Stimulated activated CD4-positive, alpha-beta T cell treated with anti-CD3 and anti-CD28 coated beads, Interleukin-1b, Interleukin-23, amount 100 ng/mL, for 24 hours (primary cell): Measurements from ENCODE around the gene GIMAP1.
"Not testable (repeated sequence)": the region's sequence is repeated elsewhere in the genome, so short reads cannot be mapped to it uniquely, and the experiment has no call there.

Source experiments
- DNase-seq, 4 experiments: peaks; one replicate each; pipeline ENCODE4 v3.0.0-alpha.2; 2020; ENCODE audit warnings: low read depth in 4 of 4, low spot score in 1 of 4

The GIMAP1 gene

DNA sequence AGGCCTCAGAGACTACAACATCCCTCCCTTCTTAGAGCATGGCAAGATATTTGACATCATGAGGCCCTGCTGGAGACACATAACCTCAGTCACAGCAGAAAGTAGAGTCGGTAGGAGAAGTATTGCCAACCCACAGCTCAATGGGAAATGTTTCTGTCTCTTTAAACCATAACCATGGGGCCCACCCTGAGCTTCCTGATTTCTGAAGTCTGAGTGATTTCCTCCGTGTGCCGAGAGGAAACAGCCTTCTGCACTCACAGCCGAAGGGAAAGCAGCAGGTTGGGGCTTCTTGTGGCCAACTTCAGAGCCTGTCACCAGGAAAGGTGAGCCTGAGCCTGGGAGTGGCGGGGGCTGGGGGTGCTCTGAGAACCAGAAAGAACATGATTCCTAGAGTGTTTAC, at the start of gene GIMAP1:
GIMAP1 (plus strand) TSS at position 246 of the 400 bp plus-strand sequence. CDS start 2,435 bp downstream, outside the sequence.
- DNase-seq = peak in 1 of 4 experiments; percentile 61

DNA sequence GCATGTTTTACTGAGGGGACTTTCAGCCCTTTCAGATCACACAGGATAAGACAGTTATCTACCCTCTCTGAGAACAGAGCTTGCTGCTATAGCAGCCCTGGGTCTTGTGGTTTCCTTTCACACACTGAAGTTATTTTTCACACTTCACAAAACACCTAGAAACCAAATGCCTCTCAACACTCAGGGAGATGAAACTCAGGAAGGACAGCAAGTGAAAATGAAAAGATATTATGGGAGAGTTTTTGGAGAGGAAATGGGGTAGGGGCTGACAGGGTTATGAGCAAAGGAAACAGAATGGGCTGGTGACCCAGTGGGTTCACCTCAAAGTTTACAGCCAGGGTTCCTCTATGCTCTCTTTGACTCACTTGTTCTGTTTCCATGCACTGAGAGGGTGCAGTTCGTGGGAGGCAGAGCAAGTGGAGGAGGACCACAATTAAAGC, 47.9 kb upstream of the GIMAP1 start:
- peak in 1 of 4 experiments; percentile 51 for DNase-seq

DNA sequence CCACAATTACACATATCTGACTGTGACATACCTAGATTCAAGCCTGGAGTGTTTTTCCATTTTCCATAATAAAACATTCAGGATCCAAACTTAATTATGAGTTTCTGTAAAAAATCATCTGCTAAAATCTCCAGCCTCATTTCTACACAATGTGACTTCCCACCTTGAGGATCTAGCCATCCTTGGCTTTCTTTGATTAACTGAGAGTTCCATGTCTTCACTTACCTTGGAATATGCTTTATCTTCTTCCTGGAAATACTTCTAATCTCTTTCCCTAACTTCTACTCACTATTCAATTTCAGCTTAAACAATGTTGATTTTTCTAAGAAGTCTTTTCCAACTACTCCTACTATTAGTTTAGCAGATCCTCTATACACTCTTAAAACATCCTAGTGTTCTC, 47.4 kb upstream of the GIMAP1 start:
- DNase-seq = no peak

DNA sequence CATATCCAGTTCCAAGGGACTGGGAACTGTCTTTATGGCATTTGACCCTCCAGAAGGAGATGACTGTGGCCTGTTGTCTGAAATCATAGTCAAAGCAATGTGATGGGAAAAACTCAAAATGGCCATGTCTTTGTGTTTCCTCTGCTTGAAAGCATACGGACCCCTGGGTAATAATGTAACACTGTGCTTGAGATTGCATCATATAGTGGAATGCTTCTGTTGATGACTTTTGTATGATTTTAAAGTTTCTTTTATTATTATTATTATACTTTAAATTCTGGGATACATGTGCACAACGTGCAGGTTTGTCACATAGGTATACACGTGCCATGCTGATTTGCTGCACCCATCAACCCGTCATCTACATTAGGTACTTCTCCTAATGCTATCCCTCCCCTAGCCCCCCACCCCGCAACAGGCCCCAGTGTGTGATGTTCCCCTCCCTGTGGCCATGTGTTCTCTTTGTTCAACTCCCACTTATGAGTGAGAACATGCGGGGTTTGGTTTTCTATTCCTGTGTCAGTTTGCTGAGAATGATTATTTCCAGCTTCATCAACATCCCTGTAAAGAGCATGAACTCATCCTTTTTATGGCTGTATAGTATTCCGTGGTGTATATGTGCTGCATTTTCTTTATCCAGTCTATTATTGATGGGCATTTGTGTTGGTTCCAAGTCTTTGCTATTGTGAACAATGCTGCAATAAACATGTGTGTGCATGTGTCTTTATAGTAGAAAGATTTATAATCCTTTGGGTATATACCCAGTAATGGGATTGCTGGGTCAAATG, 44.4 kb upstream of the GIMAP1 start:
- DNase-seq = not testable (repeated sequence)

DNA sequence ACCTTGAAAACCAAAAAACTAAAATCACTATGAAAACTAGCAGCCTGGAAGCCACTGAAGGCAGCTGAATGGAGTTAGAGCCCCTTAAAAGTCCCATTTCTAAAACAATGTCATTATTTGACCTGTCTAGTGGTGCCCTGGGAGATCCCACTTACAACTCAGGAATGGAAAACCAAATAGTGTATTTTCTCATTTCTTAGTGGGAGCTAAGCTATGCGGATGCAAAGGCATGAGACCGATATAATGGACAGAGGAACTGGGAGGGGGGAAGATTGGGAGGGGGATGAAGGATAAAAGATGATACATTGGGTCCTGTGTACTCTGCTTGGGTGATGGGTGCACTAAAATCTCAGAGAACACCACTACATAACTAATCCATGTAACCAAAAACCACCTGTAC, 40.7 kb upstream of the GIMAP1 start:
- no peak for DNase-seq

DNA sequence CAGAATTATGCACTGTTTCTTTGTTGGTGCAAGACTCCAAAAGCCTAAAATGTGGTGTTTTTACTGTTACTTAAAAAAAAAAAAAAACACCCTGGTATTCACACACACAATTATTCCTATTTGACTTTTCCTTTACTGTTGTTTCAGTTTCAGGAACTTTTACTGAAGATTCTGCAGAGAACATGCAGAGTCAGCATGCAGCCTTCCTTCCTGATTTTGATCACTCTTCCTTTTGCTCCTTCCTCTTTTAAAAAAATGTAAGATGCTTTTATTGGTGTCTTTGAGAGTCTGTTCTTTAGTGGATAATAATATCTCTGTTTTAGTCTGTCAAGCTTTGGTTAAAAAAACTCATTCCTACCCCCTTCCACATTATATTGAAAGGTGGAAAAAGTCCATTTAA, 40.1 kb upstream of the GIMAP1 start:
- not testable (repeated sequence) for DNase-seq

DNA sequence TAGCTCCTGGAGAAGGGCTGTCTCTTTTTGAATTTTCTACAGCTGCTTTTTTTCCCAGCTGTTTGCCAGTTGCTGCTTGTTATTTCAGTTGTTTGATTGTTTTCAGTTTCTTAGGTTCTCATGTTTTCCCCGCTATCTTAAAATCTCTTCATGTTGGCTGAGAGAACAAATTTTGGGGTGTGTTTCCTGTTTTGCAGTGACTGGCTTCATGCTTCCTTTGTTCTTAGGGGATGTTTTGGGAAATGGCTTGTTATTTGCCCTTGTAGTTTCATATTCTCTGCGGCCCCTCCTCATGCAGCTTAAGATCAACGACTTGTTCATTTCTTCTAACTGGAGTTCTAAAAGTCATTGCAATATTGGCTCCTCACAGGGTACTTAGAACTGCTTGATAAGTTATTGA, 39.6 kb upstream of the GIMAP1 start:
- not testable (repeated sequence) for DNase-seq

DNA sequence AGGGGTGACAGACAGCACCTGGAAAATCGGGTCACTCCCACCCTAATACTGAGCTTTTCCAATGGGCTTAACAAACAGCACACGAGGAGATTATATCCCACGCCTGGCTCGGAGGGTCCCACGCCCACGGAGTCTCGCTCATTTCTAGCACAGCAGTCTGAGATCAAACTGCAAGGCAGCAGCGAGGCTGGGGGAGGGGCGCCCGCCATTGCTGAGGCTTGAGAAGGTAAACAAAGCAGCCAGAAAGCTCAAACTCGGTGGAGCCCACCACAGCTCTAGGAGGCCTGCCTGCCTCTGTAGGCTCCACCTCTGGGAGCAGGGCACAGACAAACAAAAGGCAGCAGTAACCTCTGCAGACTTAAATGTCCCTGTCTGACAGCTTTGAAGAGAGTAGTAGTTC, 37.8 kb upstream of the GIMAP1 start:
- DNase-seq = peak in 1 of 4 experiments; percentile 39

DNA sequence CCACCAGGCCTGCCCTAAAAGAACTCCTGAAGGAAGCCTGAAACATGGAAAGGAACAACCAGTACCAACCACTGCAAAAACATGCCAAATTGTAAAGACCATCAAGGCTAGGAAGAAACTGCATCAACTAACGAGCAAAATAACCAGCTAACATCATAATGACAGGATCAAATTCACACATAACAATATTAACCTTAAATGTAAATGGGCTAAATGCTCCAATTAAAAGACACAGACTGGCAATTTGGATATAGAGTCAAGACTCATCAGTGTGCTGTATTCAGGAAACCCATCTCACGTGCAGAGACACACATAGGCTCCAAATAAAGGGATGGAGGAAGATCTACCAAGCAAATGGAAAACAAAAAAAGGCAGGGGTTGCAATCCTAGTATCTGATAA, 36.0 kb upstream of the GIMAP1 start:
- DNase-seq = not testable (repeated sequence)

DNA sequence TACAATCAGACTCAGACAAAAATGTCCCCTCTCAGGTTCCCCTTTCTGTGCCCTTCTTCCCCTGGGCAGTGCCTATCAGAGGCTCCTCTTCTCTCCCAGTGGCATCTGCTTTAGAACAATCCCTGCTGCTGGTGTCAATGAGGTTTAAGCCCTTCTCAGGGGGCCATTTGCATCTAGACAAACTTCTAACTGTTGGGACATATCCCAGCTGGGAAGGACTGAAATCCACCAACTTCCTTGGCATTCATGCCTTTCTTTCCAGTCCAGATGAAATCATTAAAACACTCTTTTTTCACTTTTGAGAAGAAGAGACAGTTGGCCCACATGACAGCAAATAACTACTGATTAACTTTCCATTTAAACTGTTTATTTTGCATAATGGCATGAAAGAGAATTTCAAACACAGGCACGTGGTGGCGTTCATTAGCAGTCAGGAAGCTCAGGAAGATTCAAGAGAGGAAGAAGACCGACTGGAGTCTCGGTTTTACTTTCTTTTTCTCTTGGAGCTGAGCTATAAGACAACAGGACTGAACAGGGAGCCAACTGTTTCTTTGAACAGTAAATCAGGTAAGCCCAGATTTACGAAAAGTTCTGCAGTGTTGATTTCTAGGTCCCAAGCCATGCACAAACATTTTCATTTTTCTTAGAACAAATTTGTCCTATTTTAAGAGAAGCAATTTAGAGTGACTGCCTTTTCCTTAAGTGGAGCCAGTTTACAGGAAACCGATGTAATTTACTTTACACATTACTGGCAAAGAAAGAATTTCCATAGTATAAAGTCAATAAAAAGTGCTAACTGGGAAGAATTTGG, 31.0 kb upstream of the GIMAP1 start, which contains the start of gene GIMAP2:
GIMAP2 (plus strand) TSS at position 488 of the 811 bp plus-strand sequence. CDS start 1,354 bp downstream, outside the sequence.
- no peak for DNase-seq

DNA sequence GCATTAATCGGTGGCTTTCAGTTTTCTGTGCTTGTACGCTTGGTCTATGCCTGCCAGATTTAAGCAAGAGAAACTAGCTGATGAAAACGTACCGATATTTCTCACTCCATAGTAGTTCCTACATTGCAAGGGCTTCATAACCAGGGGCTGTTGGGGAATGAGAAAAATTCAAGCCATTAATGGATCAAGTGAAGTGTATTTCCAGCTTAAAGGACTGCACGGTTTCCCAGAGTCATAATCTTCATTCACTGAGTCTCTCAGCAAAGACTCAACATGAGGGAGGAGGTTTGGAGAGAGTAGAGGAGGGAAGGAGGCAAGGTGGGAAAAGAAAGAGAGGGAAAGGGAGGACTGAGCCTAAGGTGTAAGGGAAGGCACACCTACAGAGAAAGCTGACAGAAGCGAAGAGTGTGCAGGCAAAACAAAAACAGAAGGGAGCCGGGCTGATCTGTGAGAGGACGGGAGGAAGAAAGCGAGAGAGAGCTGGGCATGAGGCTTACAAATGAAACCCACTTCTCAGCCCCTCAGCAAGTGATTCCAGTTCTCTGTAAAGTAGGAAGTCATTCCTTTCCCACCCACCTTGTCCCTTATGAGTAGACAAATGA, 30.3 kb upstream of the GIMAP1 start:
- DNase-seq = no peak

DNA sequence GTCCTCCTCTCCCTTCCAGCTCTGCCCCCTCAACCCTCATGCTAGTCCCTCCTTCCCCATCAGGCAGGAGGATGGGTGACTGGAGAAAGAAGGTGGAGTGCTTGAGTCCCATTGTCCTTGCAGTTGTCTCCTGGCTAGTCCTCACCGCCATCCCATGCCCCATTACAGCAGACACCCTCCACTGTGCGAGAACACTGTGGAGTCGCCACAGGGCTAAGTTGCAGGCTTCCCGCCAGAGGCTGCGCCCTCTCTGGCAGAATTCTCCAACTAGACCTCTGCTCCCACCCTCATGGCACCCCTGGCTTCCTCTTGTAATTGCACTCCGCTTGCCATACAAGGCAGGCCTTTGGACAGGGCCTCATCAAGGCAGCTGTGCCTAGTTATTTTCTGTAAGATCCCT, 27.8 kb upstream of the GIMAP1 start:
- DNase-seq = no peak

DNA sequence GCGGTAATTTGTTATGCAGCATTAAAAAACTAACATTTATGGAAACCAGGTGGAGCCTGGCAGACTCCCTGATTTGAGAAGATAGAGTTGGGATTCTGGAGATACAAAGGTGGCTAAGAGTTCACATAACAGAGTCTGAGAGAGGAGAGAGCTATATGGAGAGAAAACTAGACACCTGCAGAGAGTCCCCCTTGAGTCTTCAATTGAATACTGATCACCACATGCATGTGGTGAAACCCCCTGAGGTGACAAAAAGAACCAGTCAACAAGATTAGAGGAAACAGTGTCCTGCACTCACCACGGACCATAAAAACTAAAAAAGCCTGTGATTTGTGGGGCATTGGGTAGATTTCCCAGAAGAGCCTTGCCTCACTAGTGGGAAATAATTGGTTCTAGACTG, 20.8 kb upstream of the GIMAP1 start:
- no peak for DNase-seq

DNA sequence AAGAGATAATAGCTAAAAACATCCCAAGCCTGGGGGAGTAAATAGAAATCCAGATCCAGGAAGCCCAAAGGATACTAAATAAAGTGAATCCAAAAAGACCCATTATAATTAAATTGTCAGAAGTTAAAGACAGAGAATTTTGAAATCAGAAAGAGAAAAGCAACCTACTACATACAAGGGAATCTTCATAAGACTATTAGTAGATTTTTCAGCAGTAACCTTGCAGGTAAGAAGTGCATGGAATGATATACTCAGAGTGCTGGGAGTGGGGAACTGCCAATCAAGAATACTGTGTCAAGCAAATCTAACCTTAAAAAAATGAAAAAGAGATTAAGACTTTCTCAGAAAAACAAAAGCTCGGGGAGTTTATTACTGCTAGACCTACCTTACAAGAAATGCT, 13.2 kb upstream of the GIMAP1 start:
- no peak for DNase-seq

DNA sequence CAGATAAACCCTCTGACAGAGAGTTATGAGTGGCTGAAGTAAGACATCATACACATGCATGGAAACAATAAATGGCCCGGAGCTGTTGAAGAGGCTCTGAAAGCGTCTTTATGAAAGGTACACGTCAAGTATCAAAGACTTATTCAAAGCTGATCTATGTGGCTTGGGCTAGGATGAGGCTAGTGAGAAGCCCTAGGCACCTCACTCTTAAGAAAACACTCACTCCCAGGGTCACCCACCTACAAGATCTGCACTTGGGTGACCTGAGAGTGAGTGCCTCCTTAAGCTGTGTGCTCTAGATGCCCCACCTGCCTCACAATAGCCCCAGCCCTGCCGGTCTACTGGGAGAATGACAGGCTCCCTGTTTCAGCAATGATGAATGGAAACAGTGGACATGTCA, 1.1 kb upstream of the GIMAP1 start:
- DNase-seq = no peak

DNA sequence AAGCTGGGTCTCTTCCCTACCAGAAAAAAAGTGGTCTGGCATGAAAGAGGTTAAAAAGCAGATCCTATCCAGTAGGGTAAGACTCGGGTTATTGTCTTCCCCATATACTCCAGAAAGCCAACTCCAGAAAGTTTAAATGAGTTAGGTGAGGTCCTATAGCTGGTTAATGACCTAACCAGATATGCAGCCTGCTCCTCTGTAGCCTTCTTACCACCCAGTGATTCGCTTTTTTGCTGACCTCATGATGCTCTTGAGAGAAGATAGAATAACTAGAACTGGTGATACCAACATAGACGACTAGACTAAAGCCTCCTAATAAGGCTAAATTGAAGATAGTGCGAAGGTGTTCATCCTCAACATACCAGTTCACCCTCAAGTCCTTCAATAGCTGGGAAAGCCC, 675 bp upstream of the GIMAP1 start:
- no peak for DNase-seq

DNA sequence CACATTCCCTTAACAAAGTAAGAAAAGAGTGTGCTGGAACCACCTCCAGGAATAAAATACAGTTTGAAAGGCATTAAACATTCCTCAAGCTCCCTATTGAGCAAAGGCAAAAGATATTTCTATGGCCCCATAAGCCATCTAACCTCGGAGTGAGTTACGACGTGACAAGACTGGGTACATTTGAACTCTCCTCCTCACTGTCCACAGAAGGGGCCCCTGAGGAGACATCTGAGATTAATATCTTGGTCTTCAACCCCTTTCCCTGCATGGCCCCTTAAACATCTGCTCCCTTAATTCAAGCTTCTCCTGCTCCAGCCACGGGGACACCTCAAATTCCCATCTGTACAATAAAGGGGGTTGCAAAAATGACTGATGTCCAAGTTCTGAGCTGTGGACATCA, 526 bp downstream of the GIMAP1 start:
- DNase-seq = no peak

DNA sequence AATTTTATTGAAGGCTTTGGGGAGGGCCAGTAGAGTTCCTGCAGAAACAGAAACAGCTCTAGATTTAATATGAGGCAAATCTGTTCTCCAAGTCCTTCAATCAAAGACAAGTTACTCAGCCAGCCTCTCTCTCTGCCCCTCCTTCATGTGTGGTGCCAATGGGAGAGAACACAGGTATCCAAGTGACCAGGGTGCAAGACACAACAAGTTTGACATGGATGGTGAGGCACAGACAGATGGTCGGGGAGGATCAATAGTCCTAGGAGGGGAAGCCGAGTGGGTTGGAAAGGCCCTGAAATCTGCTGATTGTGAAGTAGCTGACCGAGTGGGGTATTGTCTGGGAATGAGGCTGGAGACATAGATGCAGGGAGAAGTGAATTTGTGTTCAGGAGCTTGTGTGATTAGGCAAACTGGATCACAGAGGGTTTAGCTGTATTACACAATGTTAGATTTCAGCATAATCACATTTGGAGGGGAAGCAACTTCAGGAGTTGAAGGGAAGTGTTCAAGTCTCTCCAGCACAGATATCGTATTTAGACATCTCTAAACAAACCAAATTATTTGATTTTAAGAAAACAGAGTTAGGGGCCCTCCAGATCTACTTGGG, 1.5 kb downstream of the GIMAP1 start:
- DNase-seq = no peak

DNA sequence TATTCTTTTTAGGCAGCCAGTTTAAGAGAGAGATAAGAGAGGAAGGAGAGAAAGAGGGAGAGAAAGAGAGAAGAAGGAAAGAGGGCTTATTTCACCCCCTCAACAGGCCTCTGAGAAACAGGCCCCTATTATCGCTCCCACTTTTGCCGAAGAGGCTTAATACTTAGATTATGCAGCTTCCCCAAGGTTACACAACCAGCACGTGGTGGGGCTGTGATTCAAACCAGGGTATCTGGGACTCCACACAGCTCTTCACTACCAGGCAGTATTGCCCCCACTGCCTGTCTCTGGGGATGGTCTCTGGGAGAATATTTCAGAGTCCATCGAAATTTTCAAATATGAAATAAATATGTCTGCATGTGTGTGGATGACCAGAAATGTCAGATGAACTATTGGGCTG, 3.0 kb downstream of the GIMAP1 start:
- no peak for DNase-seq

DNA sequence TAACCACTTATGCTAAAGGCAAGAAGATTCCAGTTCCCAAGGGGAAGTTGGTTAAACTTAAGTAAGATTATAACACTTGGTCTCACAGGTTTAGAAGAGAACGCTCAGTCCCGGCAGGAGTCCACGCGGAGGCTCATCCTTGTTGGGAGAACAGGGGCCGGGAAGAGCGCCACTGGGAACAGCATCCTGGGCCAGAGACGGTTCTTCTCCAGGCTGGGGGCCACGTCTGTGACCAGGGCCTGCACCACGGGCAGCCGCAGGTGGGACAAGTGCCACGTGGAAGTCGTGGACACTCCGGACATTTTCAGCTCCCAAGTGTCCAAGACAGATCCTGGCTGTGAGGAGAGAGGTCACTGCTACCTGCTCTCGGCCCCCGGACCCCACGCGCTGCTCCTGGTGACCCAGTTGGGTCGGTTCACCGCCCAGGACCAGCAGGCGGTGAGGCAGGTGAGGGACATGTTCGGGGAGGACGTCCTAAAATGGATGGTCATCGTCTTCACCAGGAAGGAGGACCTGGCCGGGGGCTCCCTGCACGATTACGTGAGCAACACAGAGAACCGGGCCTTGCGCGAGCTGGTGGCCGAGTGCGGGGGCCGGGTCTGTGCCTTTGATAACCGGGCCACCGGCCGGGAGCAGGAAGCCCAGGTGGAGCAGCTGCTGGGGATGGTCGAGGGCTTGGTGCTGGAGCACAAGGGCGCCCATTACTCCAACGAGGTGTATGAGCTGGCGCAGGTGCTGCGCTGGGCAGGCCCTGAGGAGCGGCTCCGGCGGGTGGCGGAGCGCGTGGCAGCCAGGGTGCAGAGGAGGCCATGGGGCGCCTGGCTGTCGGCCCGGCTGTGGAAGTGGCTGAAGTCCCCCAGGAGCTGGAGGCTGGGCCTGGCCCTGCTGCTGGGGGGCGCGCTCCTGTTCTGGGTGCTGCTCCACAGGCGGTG, 3.8 kb downstream of the GIMAP1 start:
- no peak for DNase-seq
